OCI-LY1 (cell line): ENCODE measurements around the gene PPM1F.

ENCODE experiments used
- CTCF ChIP-seq: fragments of 200-600 bp; sonication (generic), shearing (Covaris generic); IDR thresholded peaks from 2 replicates; pipeline ENCODE4 v1.5.1; 2017; ENCODE audit warnings: mild to moderate bottlenecking, antibody characterized with exemption, low read length, moderate library complexity, mixed read lengths
- EZH2 ChIP-seq: fragments of 200-600 bp; sonication (generic), shearing (Covaris generic); IDR thresholded peaks from 2 replicates; pipeline ENCODE4 v1.8.0; 2017; ENCODE audit warnings: borderline replicate concordance, mixed run types, mild to moderate bottlenecking, antibody characterized with exemption, low read length, moderate library complexity, mixed read lengths

- no peak for TF ChIP-seq CTCF
- no peak for TF ChIP-seq EZH2
Measured at GRCh38 chr22:21902296-21903087, 50.2 kb downstream of the PPM1F start.
